ENCODE results near the gene GRK6.

DNA sequence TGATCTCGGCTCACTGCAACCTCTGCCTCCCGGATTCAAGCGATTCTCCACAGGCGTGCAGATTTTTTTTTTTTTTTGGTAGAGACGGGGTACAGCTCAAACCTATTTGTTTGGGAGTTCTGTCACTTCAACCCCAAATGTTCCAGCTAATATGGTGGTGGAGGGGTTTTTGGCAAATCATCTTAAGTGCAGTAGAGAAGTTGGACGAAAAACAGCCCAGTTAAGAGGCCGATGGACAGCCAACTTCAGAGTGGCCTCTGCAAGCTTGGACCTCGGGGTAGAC is 19.4 kb downstream of the GRK6 start:
- TF ChIP-seq, protein P1, sequence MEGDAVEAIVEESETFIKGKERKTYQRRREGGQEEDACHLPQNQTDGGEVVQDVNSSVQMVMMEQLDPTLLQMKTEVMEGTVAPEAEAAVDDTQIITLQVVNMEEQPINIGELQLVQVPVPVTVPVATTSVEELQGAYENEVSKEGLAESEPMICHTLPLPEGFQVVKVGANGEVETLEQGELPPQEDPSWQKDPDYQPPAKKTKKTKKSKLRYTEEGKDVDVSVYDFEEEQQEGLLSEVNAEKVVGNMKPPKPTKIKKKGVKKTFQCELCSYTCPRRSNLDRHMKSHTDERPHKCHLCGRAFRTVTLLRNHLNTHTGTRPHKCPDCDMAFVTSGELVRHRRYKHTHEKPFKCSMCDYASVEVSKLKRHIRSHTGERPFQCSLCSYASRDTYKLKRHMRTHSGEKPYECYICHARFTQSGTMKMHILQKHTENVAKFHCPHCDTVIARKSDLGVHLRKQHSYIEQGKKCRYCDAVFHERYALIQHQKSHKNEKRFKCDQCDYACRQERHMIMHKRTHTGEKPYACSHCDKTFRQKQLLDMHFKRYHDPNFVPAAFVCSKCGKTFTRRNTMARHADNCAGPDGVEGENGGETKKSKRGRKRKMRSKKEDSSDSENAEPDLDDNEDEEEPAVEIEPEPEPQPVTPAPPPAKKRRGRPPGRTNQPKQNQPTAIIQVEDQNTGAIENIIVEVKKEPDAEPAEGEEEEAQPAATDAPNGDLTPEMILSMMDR (conservative IDR thresholded peaks at IDR 0.05; ENCODE audit: low read depth, low read length): no peak
- TF ChIP-seq CEBPB (IDR thresholded peaks at IDR 0.05; ENCODE audit: low read depth, low read length) (no peak), RFX5 (IDR thresholded peaks at IDR 0.05; ENCODE audit: low read depth, low read length) (no peak), RAD21 (IDR thresholded peaks at IDR 0.05; ENCODE audit: low read length) (no peak), POLR2A (IDR thresholded peaks at IDR 0.05; ENCODE audit: low read depth, low read length) (no peak), FOS (IDR thresholded peaks at IDR 0.05; ENCODE audit: low read depth, low read length) (no peak), MXI1 (IDR thresholded peaks at IDR 0.05; ENCODE audit: borderline replicate concordance, low read depth, low read length) (no peak), BHLHE40 (IDR thresholded peaks at IDR 0.05; ENCODE audit: low read depth, low read length) (no peak)
- TF ChIP-seq, protein P2, sequence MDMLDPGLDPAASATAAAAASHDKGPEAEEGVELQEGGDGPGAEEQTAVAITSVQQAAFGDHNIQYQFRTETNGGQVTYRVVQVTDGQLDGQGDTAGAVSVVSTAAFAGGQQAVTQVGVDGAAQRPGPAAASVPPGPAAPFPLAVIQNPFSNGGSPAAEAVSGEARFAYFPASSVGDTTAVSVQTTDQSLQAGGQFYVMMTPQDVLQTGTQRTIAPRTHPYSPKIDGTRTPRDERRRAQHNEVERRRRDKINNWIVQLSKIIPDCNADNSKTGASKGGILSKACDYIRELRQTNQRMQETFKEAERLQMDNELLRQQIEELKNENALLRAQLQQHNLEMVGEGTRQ (IDR thresholded peaks at IDR 0.05; ENCODE audit: low read depth, low read length): no peak
